Right lung (tissue), 5 donors: ENCODE measurements around the gene COLGALT1. TPM values are rescaled to one million over a fixed set of nuclear protein-coding genes. Genes with fewer than 3 reads are reported as not detected.

ENCODE experiments used
- DNase-seq, 2 donors: peaks; one replicate each; pipeline ENCODE4 v3.0.0-alpha.2; 2013
- polyA plus RNA-seq, 5 donors: library from polyadenylated mRNA; unstranded; fragments of 120-200 nt; gene quantifications; one replicate each; pipeline versions ENCODE4 v1.2.1 to v1.2.3, GENCODE V29; 2013; ENCODE audit warnings: inconsistent platforms in 1 of 5, low replicate concordance in 1 of 5; ENCODE audit not compliant: insufficient read length in 5 of 5, insufficient read depth in 1 of 5

The COLGALT1 gene
- polyA plus RNA-seq, 5 donors = 51.9 to 71.3 (median 63.0) TPM

DNA sequence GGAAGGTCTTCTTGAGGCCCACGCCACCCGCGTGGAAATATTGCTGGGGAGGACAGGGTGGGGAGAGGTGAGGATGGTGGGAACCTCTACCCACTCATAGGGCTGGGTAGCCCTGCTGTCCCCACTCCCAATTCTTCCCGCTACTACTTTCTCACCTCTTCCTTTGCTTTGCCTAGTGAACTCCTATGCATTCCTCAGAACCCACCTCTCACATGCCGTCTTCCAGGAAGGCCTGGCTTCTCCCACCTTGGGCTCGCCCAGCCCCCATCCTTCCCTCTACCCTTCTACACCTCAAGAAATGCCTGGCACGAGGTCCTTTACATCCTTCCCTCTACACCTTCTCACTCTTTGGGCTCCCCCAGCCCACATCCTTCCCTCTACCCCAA is 62.4 kb downstream of the COLGALT1 start:
- no peak for DNase-seq

DNA sequence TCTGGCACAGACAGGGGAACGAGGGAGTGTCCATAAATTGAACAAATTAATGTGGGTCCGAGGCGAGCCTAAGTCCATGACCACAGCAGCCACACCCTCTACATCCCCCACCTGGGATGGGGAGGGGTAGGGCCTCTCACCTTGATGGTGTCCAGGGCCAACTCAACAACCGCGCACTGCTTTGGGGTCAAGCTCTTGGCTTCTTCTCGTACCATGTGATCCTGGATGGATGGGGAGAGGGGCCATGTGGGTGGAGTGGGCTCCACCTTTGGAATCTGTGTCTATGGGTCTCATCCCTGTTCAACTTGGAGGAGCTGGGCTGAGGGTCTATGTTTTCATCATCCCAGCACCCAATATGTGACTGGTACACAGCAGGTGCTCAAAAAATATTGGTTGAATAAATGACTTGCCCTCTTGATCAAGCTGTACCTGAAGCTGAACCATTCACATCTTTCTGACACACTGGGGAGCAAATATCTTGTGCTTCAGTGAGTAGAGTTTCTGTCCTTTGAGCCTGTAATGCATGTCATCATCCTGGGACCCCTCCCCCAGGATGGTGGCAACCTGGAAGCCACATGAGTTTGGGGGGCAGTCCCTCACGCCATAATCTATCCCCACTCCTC is 62.9 kb downstream of the COLGALT1 start:
- DNase-seq = no peak

DNA sequence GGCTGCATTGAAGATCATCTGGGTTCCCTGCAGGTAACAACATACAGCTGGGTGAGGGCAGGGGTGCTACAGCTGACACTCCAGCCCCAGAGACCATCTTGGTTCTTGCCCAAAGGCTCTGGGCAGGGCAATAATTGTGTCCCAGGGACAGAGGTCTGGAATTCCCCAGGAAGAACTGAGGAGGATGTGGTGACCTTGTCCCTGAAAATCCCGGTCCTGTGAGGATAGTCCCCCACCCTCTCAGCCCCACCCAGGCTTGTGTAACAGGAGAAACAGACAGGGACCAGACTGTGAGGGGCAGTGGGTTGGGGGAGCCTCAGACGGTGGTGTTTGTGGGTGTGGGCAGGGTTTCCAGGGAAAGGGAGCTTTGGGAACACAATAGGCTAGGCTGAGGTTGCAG is 63.5 kb downstream of the COLGALT1 start:
- DNase-seq = no peak

DNA sequence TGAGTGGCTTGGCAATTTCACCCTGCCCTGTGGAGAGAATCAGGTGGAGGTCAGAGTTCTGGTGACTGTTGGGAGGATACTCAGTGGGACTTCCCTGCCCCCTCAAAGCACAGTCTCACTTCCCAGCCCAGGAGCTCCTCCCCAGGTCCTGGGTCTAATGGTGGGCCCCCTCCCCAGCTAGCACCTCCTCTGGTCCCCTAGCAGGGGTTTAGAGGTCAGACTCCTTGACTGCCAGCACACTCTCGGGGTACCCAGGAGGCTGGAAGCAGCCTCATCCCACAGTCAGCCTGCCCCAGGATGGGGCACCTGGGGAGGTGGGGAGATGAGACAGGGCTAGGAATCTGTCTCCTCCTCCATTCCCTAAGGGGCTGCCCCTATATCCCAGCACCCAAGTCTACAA is 65.2 kb downstream of the COLGALT1 start:
- no peak for DNase-seq

DNA sequence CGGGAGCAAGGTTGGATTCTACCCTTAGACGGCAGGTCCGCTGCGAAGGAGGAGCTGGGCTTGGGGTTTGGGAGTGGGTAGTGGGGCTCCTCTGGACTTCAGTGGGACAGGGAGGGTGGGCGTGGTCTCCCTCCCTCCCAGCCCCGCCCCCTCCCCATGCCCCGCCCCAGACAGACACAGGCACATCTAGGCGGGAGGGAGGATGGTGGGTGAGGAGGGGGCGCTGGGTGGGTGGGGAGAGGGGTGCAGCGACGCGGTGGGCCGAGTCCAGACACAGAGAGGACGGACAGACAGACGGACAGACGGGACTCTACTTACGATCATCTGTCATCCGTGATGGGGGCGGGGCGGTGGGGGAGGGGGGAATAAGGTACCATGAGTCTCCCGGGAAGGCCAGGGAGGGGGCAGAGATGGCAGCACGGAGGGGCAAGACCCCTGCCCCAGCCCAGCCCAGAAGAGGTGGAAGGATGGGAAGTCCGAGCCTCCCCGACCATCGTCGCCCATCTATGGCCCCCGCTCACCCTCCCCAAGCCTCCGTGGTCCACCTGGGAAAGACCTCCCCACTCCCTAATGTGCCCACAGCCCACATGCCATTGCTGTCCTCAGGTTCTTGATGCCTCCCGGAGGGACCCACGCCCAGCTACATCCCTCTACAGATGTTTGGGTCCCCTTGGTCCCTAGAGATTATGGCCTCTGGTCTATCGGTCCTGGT is 67.9 kb downstream of the COLGALT1 start:
- DNase-seq = no peak

DNA sequence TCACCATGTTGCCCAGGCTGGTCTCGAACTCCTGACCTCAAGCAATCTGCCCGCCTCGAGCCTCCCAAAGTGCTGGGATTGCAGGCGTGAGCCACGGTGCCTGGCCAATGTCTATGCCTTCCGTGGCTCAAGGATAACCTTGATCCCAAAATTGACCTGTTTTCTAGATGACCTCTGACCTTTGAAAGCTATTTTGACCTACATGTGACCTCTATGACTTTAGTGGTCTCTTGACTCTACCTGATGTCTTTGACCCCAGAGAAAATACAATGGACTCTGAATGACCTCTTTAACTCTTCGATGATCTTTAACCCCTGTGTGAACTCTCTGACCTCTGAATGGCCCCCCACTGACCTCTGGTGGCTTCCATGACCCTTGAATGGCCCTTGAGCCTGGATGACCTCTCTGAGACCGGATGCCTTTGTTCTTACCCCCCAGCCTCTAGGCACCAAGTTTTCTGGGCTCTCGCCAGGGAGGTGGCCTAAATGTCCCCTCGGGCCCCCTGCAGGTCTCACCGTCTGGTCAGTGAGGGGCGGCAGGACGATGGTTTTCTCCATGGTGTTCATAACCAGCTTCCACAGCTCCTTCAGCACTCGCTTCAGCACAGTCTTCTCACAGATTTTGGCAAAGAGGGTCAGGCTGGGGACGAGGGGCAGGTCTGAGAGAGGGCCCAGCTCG is 69.0 kb downstream of the COLGALT1 start:
- DNase-seq = no peak

DNA sequence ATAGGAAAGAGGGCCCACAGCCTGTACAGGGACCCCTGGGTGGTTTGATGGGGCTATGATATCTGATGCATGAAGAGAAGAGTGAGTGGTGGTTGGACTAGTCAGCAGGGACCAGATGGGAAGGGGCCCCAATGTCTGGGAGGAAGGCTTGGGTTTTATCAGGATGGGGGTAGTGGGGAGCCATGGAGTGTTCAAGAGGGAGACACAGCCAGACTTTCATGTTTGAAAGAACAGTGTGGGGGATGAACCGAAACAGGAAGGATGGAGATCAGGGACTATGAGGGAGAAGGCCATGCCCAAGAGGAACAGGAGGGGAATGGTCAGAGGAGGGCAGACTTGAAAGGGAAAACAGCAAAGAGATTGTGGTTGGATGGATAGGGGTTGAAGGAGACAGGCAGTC is 69.6 kb downstream of the COLGALT1 start:
- DNase-seq = no peak

DNA sequence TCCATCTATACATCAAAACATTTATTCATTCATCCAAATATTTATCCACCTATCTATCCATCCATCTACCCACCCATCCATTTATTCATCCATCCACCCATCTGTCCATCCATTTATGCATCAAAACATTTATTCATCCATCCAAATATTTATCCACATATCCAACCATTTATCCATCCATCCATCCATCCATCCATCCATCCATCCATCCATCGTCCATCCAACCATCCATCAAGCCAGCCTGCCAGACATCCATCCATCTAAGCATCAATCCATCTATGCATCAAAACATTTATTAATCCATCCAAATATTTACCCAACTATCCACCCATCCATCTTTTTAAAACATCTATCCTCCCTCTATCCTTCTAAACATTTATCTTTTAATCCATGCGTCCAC is 70.5 kb downstream of the COLGALT1 start:
- no peak for DNase-seq

DNA sequence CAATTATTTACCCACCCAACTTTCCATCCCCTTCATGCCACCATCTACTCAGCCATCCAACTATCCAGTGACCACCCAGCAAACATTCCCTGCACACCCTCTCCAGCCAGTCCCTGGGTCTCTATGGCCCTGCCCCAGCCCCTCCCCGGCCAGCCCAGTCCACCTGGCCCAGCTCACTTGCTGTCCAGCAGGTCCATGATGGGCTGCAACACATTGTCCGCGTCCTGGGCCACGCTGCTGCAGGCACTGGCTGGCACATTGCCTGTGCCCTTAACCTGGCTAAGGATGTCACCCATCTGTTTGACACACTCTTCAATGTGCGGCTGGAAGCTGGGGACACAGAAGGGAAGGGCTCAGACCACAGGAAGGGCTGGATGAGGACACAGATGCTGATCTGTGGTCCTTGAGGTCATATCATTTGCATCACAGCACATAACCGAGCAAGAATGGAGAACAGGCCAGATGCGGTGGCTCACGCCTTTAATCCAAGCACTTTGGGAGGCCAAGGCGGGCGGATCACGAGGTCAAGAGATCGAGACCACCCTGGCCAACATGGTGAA is 71.1 kb downstream of the COLGALT1 start:
- DNase-seq = no peak

DNA sequence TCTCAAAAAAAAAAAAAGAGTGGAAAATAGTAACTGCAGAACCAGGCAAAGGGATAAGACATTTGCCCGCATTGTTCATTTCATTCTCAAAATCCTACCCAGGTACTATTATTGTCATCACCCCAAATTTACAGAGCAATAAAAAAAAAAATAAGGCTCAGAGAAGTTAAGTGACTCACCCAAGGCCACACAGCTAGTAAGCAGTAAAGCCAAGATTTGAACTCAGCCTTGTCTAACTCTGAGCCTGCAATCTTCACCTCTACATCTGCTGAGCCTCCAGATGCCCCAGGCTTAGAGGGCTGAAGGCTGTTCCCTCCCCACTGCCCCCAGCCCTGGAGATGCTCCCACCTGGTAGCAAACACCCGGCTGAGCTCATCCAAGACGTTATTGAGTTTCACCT is 71.7 kb downstream of the COLGALT1 start:
- no peak for DNase-seq

DNA sequence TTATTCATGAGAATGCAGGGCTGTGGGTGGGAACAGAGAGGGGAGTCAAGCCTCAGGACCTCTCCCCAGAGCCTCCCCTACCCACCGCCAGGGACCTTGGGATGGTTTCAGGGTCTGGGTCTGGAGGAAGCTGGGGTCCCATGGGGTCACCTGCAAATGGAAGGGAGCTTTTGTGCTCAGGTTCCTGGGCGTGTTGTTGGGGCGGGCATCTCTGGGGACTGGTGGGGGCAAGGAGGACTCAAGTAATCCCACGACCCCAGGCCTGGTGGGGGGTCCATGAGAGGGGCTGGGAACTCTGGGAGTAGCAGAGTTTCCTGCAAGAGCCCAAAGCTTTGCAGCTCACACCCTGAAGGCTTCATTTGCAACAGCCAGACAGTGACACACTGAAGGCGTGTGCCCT is 72.5 kb downstream of the COLGALT1 start:
- no peak for DNase-seq

DNA sequence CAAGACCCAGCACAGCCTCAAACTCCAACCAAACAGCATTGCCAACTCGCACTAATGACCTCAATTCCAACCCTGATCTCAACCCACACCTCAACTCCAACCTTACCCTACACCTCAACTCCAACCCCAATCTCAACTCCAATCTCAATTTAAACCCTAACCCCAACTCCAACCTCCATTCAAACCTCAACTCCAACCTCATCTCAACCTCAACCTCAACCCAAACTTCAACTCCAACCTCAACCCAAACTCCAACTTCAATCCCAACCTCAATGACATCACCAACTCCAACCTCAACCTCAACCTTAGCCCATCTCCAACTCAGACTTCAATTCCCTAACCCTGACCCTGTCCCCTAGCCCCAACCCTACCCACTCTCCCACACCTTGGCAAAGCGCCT is 74.3 kb downstream of the COLGALT1 start:
- DNase-seq = no peak

DNA sequence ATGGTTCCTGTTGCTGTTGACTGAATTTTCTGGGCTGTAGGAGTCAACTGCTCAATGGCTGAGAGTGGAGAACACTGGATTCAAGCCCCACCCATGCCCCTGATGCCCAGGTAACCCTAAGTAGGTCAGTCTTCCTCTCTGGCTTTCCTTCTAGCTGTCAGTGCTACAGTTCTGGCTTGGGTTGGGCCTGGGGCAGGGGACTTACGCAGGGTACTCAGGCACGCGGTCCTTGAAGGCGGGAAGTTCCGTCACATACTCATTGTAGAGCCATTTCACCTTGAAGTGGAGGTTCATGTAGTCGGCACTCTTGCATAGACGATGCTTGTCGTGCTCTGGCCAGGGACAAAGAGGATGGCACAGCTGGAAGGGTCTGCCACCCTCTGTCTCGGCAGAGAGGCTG is 77.1 kb downstream of the COLGALT1 start:
- no peak for DNase-seq

Other genes with a start within 250 kb of the COLGALT1 start
- gene MRPL34, start 249.8 kb upstream of the COLGALT1 start, polyA plus RNA-seq = 10 to 100 TPM; 31.0 to 52.5 (median 36.6) TPM
- gene DDA1, start 246.1 kb upstream of the COLGALT1 start, polyA plus RNA-seq = 10 to 100 TPM; 27.5 to 40.6 (median 30.2) TPM
- 10 to 100 TPM in 3 of 5 donors, 1 to 10 TPM in 2; 8.1 to 13.0 (median 11.9) TPM for gene ANO8, start 220.8 kb upstream of the COLGALT1 start, polyA plus RNA-seq
- gene GTPBP3, start 218.1 kb upstream of the COLGALT1 start, polyA plus RNA-seq = 10 to 100 TPM; 18.1 to 29.1 (median 23.0) TPM
- gene PLVAP, start 178.3 kb upstream of the COLGALT1 start, polyA plus RNA-seq = 10 to 100 TPM; 10.1 to 24.4 (median 19.6) TPM
- under 1 TPM in 4 of 5 donors, not detected in 1; 0.13 to 0.27 (median 0.21) TPM for gene CCDC194, start 161.5 kb upstream of the COLGALT1 start, polyA plus RNA-seq
- 10 to 100 TPM; 15.2 to 21.7 (median 17.8) TPM for gene BST2, start 150.0 kb upstream of the COLGALT1 start, polyA plus RNA-seq
- 10 to 100 TPM; 38.1 to 73.5 (median 48.8) TPM for gene MVB12A, start 135.6 kb upstream of the COLGALT1 start, polyA plus RNA-seq
- gene TMEM221, start 107.0 kb upstream of the COLGALT1 start, polyA plus RNA-seq = 1 to 10 TPM; 1.2 to 2.7 (median 1.7) TPM
- gene NXNL1, start 94.7 kb upstream of the COLGALT1 start, polyA plus RNA-seq = under 1 TPM in 2 of 5 donors, not detected in 3; 0.11 to 0.26 TPM
- 10 to 100 TPM; 17.0 to 28.4 (median 25.1) TPM for gene SLC27A1, start 85.1 kb upstream of the COLGALT1 start, polyA plus RNA-seq
- 100 to 1,000 TPM in 1 of 5 donors, 10 to 100 TPM in 4; 55.1 to 105 (median 65.2) TPM for gene PGLS, start 44.0 kb upstream of the COLGALT1 start, polyA plus RNA-seq
- under 1 TPM; 0.62 to 0.86 (median 0.73) TPM for gene UNC13A, start 132.7 kb downstream of the COLGALT1 start, polyA plus RNA-seq
- gene MAP1S, start 163.8 kb downstream of the COLGALT1 start, polyA plus RNA-seq = 10 to 100 TPM; 22.2 to 41.4 (median 29.4) TPM
- gene FCHO1, start 195.8 kb downstream of the COLGALT1 start, polyA plus RNA-seq = 1 to 10 TPM in 3 of 5 donors, under 1 TPM in 2; 0.46 to 1.3 (median 1.2) TPM
- gene B3GNT3, start 239.5 kb downstream of the COLGALT1 start, polyA plus RNA-seq = under 1 TPM in 2 of 5 donors, not detected in 3; 0.10 to 0.12 TPM